Measurements from ENCODE around the gene ABCC3. TPM values are rescaled to one million over a fixed set of nuclear protein-coding genes. Genes with fewer than 3 reads are reported as not detected.

The ABCC3 gene
- total RNA-seq (2014; rRNA removed; shearing (Covaris generic); ENCODE audit: low replicate concordance) = not detected in 2 replicates

GRCh38 chr17:50634224-50634914 lies at the start of gene ABCC3:
ABCC3 (plus strand) TSS chr17:50634881; CDS start chr17:50634937, 56 bp downstream.
- no peaks in the 10 kb centered on the region for H3K79me2 ChIP-seq (ENCODE audit: low read length)
- H2AFZ ChIP-seq (ENCODE audit: low read length) = no peak within 1 kb of the TSS
- no peak for DNase-seq
- no peak within 1 kb of the TSS for H3K27ac ChIP-seq (ENCODE audit: low read length)
- H3K4me2 ChIP-seq (ENCODE audit: low read depth, low read length, poor library complexity, severe bottlenecking) = no peak within 1 kb of the TSS
- H3K27me3 ChIP-seq (ENCODE audit: low read length) = no peaks in the 10 kb centered on the region
- H4K20me1 ChIP-seq (ENCODE audit: insufficient read depth, low read depth, low read length) = no peaks in the 10 kb centered on the region
- no peak within 1 kb of the TSS for H3K9ac ChIP-seq (ENCODE audit: low read length)
- H3K36me3 ChIP-seq (ENCODE audit: insufficient read depth, low read length) = no peaks in the 10 kb centered on the region
- H3K9me2 ChIP-seq (replicated peaks; ENCODE audit: insufficient read depth, low read length) = no peaks in the 10 kb centered on the region
- H3K4me1 ChIP-seq (ENCODE audit: low read length) = peaks cover 13% of the 10 kb centered on the region
- H3K4me3 ChIP-seq (ENCODE audit: low read length) = no peak within 1 kb of the TSS
- no peaks in the 10 kb centered on the region for H3K9me3 ChIP-seq (ENCODE audit: low read length)

- 0 out of 2 replicates have a peak, but pooled peaks cover 3% of the 10 kb centered on the region for H4K20me1 ChIP-seq (ENCODE audit: insufficient read depth, low read depth, low read length)
- H2AFZ ChIP-seq (ENCODE audit: low read length) = no peak overlapping the region
- H3K4me3 ChIP-seq (ENCODE audit: low read length) = no peak overlapping the region
- no peaks in the 10 kb centered on the region for H3K27me3 ChIP-seq (ENCODE audit: low read length)
- no peak overlapping the region for H3K9ac ChIP-seq (ENCODE audit: low read length)
- no peaks in the 10 kb centered on the region for H3K9me2 ChIP-seq (replicated peaks; ENCODE audit: insufficient read depth, low read length)
- no peaks in the 10 kb centered on the region for H3K79me2 ChIP-seq (ENCODE audit: low read length)
- H3K4me2 ChIP-seq (ENCODE audit: low read depth, low read length, poor library complexity, severe bottlenecking) = no peak overlapping the region
- H3K4me1 ChIP-seq (ENCODE audit: low read length) = no peaks in the 10 kb centered on the region; the same call in 1 of the 2 replicates
- no peak overlapping the region for H3K27ac ChIP-seq (ENCODE audit: low read length)
- no peaks in the 10 kb centered on the region for H3K9me3 ChIP-seq (ENCODE audit: low read length)
- H3K36me3 ChIP-seq (ENCODE audit: insufficient read depth, low read length) = no peaks in the 10 kb centered on the region
- DNase-seq = no peak
These were observed 49.3 kb upstream of the ABCC3 start for GRCh38 chr17:50585346-50585745.

- no peak for DNase-seq
- no peak overlapping the region for H2AFZ ChIP-seq (ENCODE audit: low read length)
These were observed 48.8 kb upstream of the ABCC3 start for GRCh38 chr17:50585891-50586290.

GRCh38 chr17:50586421-50587247 lies 48.0 kb upstream of the ABCC3 start:
- 0 out of 2 replicates have a peak, but pooled peaks cover 3% of the 10 kb centered on the region for H4K20me1 ChIP-seq (ENCODE audit: insufficient read depth, low read depth, low read length)
- H3K9ac ChIP-seq (ENCODE audit: low read length) = no peak overlapping the region
- DNase-seq = no peak
- H3K4me2 ChIP-seq (ENCODE audit: low read depth, low read length, poor library complexity, severe bottlenecking) = no peak overlapping the region
- no peak overlapping the region for H2AFZ ChIP-seq (ENCODE audit: low read length)
- H3K9me3 ChIP-seq (ENCODE audit: low read length) = no peaks in the 10 kb centered on the region
- H3K79me2 ChIP-seq (ENCODE audit: low read length) = no peaks in the 10 kb centered on the region
- H3K27ac ChIP-seq (ENCODE audit: low read length) = no peak overlapping the region
- H3K4me1 ChIP-seq (ENCODE audit: low read length) = no peaks in the 10 kb centered on the region; the same call in 1 of the 2 replicates
- H3K4me3 ChIP-seq (ENCODE audit: low read length) = no peak overlapping the region
- no peaks in the 10 kb centered on the region for H3K9me2 ChIP-seq (replicated peaks; ENCODE audit: insufficient read depth, low read length)
- no peaks in the 10 kb centered on the region for H3K36me3 ChIP-seq (ENCODE audit: insufficient read depth, low read length)
- H3K27me3 ChIP-seq (ENCODE audit: low read length) = no peaks in the 10 kb centered on the region

More at GRCh38 chr17:50585891-50586290, 48.8 kb upstream of the ABCC3 start:
- H4K20me1 ChIP-seq (ENCODE audit: insufficient read depth, low read depth, low read length) = 0 out of 2 replicates have a peak, but pooled peaks cover 3% of the 10 kb centered on the region
- no peak overlapping the region for H3K27ac ChIP-seq (ENCODE audit: low read length)
- H3K9me3 ChIP-seq (ENCODE audit: low read length) = no peaks in the 10 kb centered on the region
- no peak overlapping the region for H3K4me2 ChIP-seq (ENCODE audit: low read depth, low read length, poor library complexity, severe bottlenecking)
- no peak overlapping the region for H3K9ac ChIP-seq (ENCODE audit: low read length)
- no peaks in the 10 kb centered on the region; the same call in 1 of the 2 replicates for H3K4me1 ChIP-seq (ENCODE audit: low read length)
- no peaks in the 10 kb centered on the region for H3K79me2 ChIP-seq (ENCODE audit: low read length)
- H3K27me3 ChIP-seq (ENCODE audit: low read length) = no peaks in the 10 kb centered on the region
- H3K36me3 ChIP-seq (ENCODE audit: insufficient read depth, low read length) = no peaks in the 10 kb centered on the region
- no peak overlapping the region for H3K4me3 ChIP-seq (ENCODE audit: low read length)
- H3K9me2 ChIP-seq (replicated peaks; ENCODE audit: insufficient read depth, low read length) = no peaks in the 10 kb centered on the region

GRCh38 chr17:50587571-50587970 lies 47.1 kb upstream of the ABCC3 start:
- 0 out of 2 replicates have a peak, but pooled peaks cover 3% of the 10 kb centered on the region for H4K20me1 ChIP-seq (ENCODE audit: insufficient read depth, low read depth, low read length)
- H3K9me3 ChIP-seq (ENCODE audit: low read length) = no peaks in the 10 kb centered on the region
- no peak overlapping the region for H3K4me3 ChIP-seq (ENCODE audit: low read length)
- no peak overlapping the region for H3K27ac ChIP-seq (ENCODE audit: low read length)
- H2AFZ ChIP-seq (ENCODE audit: low read length) = no peak overlapping the region
- H3K4me2 ChIP-seq (ENCODE audit: low read depth, low read length, poor library complexity, severe bottlenecking) = no peak overlapping the region
- H3K79me2 ChIP-seq (ENCODE audit: low read length) = no peaks in the 10 kb centered on the region
- H3K4me1 ChIP-seq (ENCODE audit: low read length) = no peaks in the 10 kb centered on the region; the same call in 1 of the 2 replicates
- H3K9ac ChIP-seq (ENCODE audit: low read length) = no peak overlapping the region
- no peaks in the 10 kb centered on the region for H3K36me3 ChIP-seq (ENCODE audit: insufficient read depth, low read length)
- no peak for DNase-seq
- H3K9me2 ChIP-seq (replicated peaks; ENCODE audit: insufficient read depth, low read length) = no peaks in the 10 kb centered on the region
- no peaks in the 10 kb centered on the region for H3K27me3 ChIP-seq (ENCODE audit: low read length)

GRCh38 chr17:50588391-50589049 lies 46.2 kb upstream of the ABCC3 start:
- Histone ChIP-seq H4K20me1 (ENCODE audit: insufficient read depth, low read depth, low read length) (0 out of 2 replicates have a peak, but pooled peaks cover 3% of the 10 kb centered on the region), H3K4me3 (ENCODE audit: low read length) (no peak overlapping the region), H3K79me2 (ENCODE audit: low read length) (no peaks in the 10 kb centered on the region), H3K4me1 (ENCODE audit: low read length) (no peaks in the 10 kb centered on the region; the same call in 1 of the 2 replicates), H3K9ac (ENCODE audit: low read length) (no peak overlapping the region), H2AFZ (ENCODE audit: low read length) (no peak overlapping the region), H3K27ac (ENCODE audit: low read length) (no peak overlapping the region), H3K9me2 (replicated peaks; ENCODE audit: insufficient read depth, low read length) (no peaks in the 10 kb centered on the region), H3K36me3 (ENCODE audit: insufficient read depth, low read length) (no peaks in the 10 kb centered on the region), H3K9me3 (ENCODE audit: low read length) (no peaks in the 10 kb centered on the region), H3K4me2 (ENCODE audit: low read depth, low read length, poor library complexity, severe bottlenecking) (no peak overlapping the region), H3K27me3 (ENCODE audit: low read length) (no peaks in the 10 kb centered on the region)
- DNase-seq = no peak

- no peaks in the 10 kb centered on the region for H3K27me3 ChIP-seq (ENCODE audit: low read length)
- H3K36me3 ChIP-seq (ENCODE audit: insufficient read depth, low read length) = no peaks in the 10 kb centered on the region
- H3K79me2 ChIP-seq (ENCODE audit: low read length) = no peaks in the 10 kb centered on the region
- no peak overlapping the region for H3K9ac ChIP-seq (ENCODE audit: low read length)
- H3K9me2 ChIP-seq (replicated peaks; ENCODE audit: insufficient read depth, low read length) = no peaks in the 10 kb centered on the region
- H3K4me3 ChIP-seq (ENCODE audit: low read length) = no peak overlapping the region
- H4K20me1 ChIP-seq (ENCODE audit: insufficient read depth, low read depth, low read length) = no peaks in the 10 kb centered on the region
- no peak overlapping the region for H2AFZ ChIP-seq (ENCODE audit: low read length)
- no peak for DNase-seq
- H3K9me3 ChIP-seq (ENCODE audit: low read length) = no peaks in the 10 kb centered on the region
- H3K4me2 ChIP-seq (ENCODE audit: low read depth, low read length, poor library complexity, severe bottlenecking) = no peak overlapping the region
- H3K4me1 ChIP-seq (ENCODE audit: low read length) = no peaks in the 10 kb centered on the region; the same call in 1 of the 2 replicates
- H3K27ac ChIP-seq (ENCODE audit: low read length) = no peak overlapping the region
These were observed 45.5 kb upstream of the ABCC3 start for GRCh38 chr17:50589095-50589705.
